LNCAP (cell line): Measurements from ENCODE around the gene TMEM144.

Experiments used
- CTCF ChIP-seq: fragments of 450-650 bp; IDR thresholded peaks from 2 replicates; pipeline ENCODE4 v1.5.1; 2017; ENCODE audit warnings: mild to moderate bottlenecking

Gene TMEM144

GRCh38 chr4:158282252-158282651, 72.0 kb downstream of the TMEM144 start:
- TF ChIP-seq CTCF = no peak

GRCh38 chr4:158285429-158286216, 75.3 kb downstream of the TMEM144 start:
- no peak for TF ChIP-seq CTCF

- no peak for TF ChIP-seq CTCF
Observed at GRCh38 chr4:158290912-158291311, 80.6 kb downstream of the TMEM144 start.

- no peak for TF ChIP-seq CTCF
Observed at GRCh38 chr4:158291334-158292055, 81.2 kb downstream of the TMEM144 start.

- no peak for TF ChIP-seq CTCF
Observed at GRCh38 chr4:158292156-158292555, 81.9 kb downstream of the TMEM144 start.

GRCh38 chr4:158295053-158295452, 84.8 kb downstream of the TMEM144 start:
- TF ChIP-seq CTCF = no peak

- TF ChIP-seq CTCF = no peak
Observed at GRCh38 chr4:158297866-158298265, 87.6 kb downstream of the TMEM144 start.
